Measurements from ENCODE around the gene PDZD2. TPM values are rescaled to one million over a fixed set of nuclear protein-coding genes. Genes with fewer than 3 reads are reported as not detected.

PDZD2 gene
- total RNA-seq, 4 donors from 2014 or later: 2.8 to 5.3 (median 4.0) TPM

DNA sequence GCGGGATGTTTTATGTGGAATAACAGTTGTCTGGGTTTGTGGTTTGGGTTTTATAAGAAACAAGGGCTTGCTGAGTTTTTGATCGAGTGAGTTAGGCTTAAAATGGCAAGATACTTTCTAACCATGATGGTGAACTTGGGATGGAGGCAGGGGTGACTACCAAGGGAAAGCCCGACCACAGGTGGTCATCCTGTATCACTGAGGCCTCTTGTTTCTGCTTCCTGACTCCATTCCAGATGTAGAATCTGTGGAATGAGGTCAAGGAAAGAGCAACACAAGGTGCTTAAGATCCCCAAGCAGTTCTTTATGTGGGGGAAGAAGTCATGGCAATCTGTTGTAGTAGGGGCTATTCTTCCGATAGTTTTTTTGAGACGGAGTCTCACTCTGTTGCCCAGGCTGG lies 412.9 kb downstream of the PDZD2 start:
- ATAC-seq: no peak
- H3K36me3 ChIP-seq: no peaks in the 10 kb centered on the region

DNA sequence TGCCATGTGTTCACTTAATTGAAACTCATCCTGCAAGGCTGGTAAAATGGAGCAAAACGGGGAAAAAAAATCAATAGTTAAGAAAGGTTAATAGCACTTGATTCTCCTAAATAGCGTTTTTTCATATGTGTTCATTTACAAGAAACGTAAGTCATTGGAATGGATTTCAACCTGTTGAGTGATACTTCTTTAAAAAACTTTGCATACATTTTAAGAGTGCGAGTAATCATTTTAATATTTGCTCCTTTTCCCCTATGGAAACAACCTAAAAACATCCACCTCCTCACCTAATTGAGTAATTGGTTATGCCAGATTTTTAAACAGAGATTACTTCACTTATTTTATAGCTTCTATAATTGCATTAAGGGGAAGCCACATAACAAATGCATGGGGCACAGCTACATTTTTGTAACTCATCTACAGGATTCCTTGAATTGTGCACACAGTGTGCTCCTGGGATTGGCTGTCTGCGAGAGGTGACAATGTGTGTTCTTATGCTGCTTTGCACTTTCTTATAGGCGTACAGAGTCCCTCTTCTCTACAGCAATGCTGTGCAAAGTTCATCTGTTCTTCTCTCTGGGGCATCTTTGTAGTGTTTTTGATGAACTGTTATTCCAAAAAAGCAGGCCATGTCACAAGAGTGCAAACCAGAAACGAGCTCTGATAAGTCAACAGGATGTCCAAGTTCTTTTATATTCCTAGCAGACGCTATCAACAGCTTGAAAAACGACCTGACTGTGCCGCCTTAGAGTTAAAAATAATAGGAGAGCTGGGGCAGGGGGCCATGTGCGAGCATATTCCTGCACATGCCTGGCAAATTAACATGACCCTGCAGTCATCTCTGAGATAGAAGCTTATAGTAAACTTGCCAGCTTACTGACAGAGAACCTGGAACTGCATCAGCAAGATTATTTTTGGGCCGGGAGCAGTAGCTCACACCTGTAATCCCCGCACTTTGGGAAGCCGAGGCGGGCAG lies 417.2 kb downstream of the PDZD2 start:
- in situ Hi-C loops (cut with MboI; ENCODE audit: low sequenced_read_pairs in 4 of 4): no loop called here
- no peaks in the 10 kb centered on the region for H3K36me3 ChIP-seq
- intact Hi-C loops (cut with DNase I; ENCODE audit: low total_unique reads): no loop called here
- no peak for DNase-seq
- no peak overlapping the region for H3K4me3 ChIP-seq
- H3K27ac ChIP-seq: peak overlapping the region in 3 of 4 donors; percentile 22 to 50 (median 27)
- H3K27me3 ChIP-seq: no peaks in the 10 kb centered on the region
- H3K4me1 ChIP-seq: peaks cover 6 to 11% of the 10 kb centered on the region in 2 donors
- TF ChIP-seq, protein P1, sequence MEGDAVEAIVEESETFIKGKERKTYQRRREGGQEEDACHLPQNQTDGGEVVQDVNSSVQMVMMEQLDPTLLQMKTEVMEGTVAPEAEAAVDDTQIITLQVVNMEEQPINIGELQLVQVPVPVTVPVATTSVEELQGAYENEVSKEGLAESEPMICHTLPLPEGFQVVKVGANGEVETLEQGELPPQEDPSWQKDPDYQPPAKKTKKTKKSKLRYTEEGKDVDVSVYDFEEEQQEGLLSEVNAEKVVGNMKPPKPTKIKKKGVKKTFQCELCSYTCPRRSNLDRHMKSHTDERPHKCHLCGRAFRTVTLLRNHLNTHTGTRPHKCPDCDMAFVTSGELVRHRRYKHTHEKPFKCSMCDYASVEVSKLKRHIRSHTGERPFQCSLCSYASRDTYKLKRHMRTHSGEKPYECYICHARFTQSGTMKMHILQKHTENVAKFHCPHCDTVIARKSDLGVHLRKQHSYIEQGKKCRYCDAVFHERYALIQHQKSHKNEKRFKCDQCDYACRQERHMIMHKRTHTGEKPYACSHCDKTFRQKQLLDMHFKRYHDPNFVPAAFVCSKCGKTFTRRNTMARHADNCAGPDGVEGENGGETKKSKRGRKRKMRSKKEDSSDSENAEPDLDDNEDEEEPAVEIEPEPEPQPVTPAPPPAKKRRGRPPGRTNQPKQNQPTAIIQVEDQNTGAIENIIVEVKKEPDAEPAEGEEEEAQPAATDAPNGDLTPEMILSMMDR (IDR thresholded peaks at IDR 0.05 in 4 of 5, conservative IDR thresholded peaks at IDR 0.05 in 1 of 5): no peak
- TF ChIP-seq POLR2A (IDR thresholded peaks at IDR 0.05): no peak
- ATAC-seq: peak in 1 of 2 donors; percentile 55
- no peaks in the 10 kb centered on the region for H3K9me3 ChIP-seq

More for the DNA sequence above, 412.9 kb downstream of the PDZD2 start:
- DNase-seq: no peak
- TF ChIP-seq, protein P1 (IDR thresholded peaks at IDR 0.05 in 4 of 5, conservative IDR thresholded peaks at IDR 0.05 in 1 of 5): no peak
- no peak for TF ChIP-seq POLR2A (IDR thresholded peaks at IDR 0.05)
- Histone ChIP-seq H3K4me3 (no peak overlapping the region), H3K4me1 (peaks cover 6 to 9% of the 10 kb centered on the region in 2 donors), H3K9me3 (no peaks in the 10 kb centered on the region), H3K27me3 (no peaks in the 10 kb centered on the region), H3K27ac (no peak overlapping the region)
- in situ Hi-C loops (cut with MboI; ENCODE audit: low sequenced_read_pairs in 4 of 4): no loop called here
- intact Hi-C loops (cut with DNase I; ENCODE audit: low total_unique reads): no loop called here

DNA sequence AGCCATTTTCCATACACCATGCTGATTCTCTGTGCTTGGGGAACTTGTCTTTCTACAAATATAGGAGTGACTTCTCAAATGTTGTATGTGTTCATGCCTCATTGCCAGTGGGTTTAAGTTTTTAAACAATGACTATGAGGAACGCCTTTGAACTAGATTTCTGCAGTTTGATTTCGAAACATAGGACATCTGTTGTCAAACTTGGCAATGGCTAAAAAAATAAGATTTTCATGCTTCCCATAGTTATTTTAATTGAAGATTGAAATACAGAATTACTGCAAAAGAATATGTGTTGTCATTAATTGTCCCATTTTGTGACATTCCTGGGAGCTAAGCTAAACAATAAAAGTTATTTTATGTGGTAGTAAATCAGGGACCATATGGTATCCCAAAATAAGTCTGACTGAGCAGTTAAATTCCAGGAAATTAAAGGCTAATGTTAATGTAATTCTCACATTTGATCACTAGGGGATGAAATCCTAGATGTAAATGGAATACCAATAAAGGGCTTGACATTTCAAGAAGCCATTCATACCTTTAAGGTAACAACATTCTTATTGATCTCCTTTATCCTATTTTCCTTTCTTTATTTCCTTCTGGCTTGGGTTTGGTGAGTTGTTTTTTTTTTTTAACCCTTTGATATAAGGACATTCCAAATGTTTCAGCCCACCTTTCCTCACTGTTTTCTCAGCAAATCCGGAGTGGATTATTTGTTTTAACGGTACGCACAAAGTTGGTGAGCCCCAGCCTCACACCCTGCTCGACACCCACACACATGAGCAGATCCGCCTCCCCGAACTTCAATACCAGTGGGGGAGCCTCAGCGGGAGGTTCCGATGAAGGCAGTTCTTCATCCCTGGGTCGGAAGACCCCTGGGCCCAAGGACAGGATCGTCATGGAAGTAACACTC lies 418.5 kb downstream of the PDZD2 start:
- no peak for ATAC-seq
- intact Hi-C loops (cut with DNase I; ENCODE audit: low total_unique reads) (no loop called here), in situ Hi-C loops (cut with MboI; ENCODE audit: low sequenced_read_pairs in 4 of 4) (no loop called here)
- H3K27me3 ChIP-seq: no peaks in the 10 kb centered on the region
- no peaks in the 10 kb centered on the region for H3K36me3 ChIP-seq
- H3K27ac ChIP-seq: peak overlapping the region in 2 of 4 donors; percentile 22 to 50
- no peak for DNase-seq
- no peak for TF ChIP-seq POLR2A (IDR thresholded peaks at IDR 0.05)
- TF ChIP-seq, protein P1 (IDR thresholded peaks at IDR 0.05 in 4 of 5, conservative IDR thresholded peaks at IDR 0.05 in 1 of 5): peak in 1 of 5 experiments; percentile 21
- H3K9me3 ChIP-seq: no peaks in the 10 kb centered on the region
- H3K4me3 ChIP-seq: no peak overlapping the region
- H3K4me1 ChIP-seq: peaks cover 6 to 11% of the 10 kb centered on the region in 2 donors

DNA sequence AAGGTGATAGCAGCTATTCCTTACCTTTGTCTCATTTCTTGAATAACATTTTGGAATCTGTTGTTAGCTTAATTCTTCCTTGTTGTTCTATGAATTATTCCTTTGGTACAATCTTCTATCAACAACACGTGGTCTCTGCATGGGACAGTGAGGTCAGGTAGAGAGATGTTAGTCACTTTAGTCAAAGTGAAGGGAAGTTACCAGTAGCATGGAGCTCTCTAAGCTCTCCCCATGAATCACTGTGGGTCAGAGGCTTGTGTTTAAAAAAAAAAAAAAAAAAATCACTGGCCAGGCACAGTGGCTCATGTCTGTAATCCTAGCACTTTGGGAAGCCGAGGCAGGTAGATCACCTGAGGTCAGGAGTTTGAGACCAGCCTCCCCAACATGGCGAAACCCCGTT lies 419.2 kb downstream of the PDZD2 start:
- TF ChIP-seq, protein P1 (IDR thresholded peaks at IDR 0.05 in 4 of 5, conservative IDR thresholded peaks at IDR 0.05 in 1 of 5): no peak
- no peak for TF ChIP-seq POLR2A (IDR thresholded peaks at IDR 0.05)

More for the DNA sequence above, 419.2 kb downstream of the PDZD2 start:
- no peak overlapping the region for H3K27ac ChIP-seq
- no peak for ATAC-seq
- no peak overlapping the region for H3K4me3 ChIP-seq
- in situ Hi-C loops (cut with MboI; ENCODE audit: low sequenced_read_pairs in 4 of 4): no loop called here
- H3K27me3 ChIP-seq: no peaks in the 10 kb centered on the region
- no peaks in the 10 kb centered on the region for H3K9me3 ChIP-seq
- H3K36me3 ChIP-seq: no peaks in the 10 kb centered on the region
- peaks cover 6 to 11% of the 10 kb centered on the region in 2 donors for H3K4me1 ChIP-seq
- intact Hi-C loops (cut with DNase I; ENCODE audit: low total_unique reads): no loop called here
- no peak for DNase-seq

All from gastrocnemius medialis (tissue), 4 donors.